PC-3 (cell line): ENCODE measurements around the gene MED22. TPM values are rescaled to one million over a fixed set of nuclear protein-coding genes. Genes with fewer than 3 reads are reported as not detected.

ENCODE experiments used
- ATAC-seq: fragments of 200-7000 bp; cut with Tn5 transposase; 2 replicates; pipeline ENCODE4 v1.9.1; 2020; ENCODE audit warnings: mild to moderate bottlenecking, moderate library complexity
- BruUV-seq: library from RNA; stranded (reverse); fragments of 400-500 nt; replicated peaks from 2 replicates; lab custom pipeline; 2021; lab: Mats Ljungman, UMichigan
- CTCF ChIA-PET: fragments of 300-600 bp; sonication (Branson Sonifier 250); formaldehyde crosslinking; loops from one replicate; lab custom pipeline; 2022; ENCODE audit warnings: antibody characterized with exemption; lab: Charles Lee
- POLR2A ChIA-PET: fragments of 300-600 bp; sonication (Branson Sonifier 250); formaldehyde crosslinking; loops from one replicate; lab custom pipeline; 2022; ENCODE audit warnings: antibody characterized with exemption; ENCODE audit not compliant: unreplicated experiment; lab: Charles Lee
- DNase-seq: peaks from one replicate; pipeline ENCODE4 v3.0.0-alpha.2; 2015
- H2AFZ ChIP-seq: fragments of 300-600 bp; sonication (generic); 2 replicates; pipeline ENCODE4 v1.6.0; 2016; ENCODE audit warnings: antibody characterized with exemption, low read length
- H3F3A ChIP-seq: fragments of 300-600 bp; sonication (generic); one replicate; pipeline ENCODE4 v1.6.0; 2017; ENCODE audit warnings: antibody characterized with exemption, low read length, control low read depth, mild to moderate bottlenecking; ENCODE audit not compliant: unreplicated experiment
- H3K27ac ChIP-seq: fragments of 300-600 bp; sonication (generic); 2 replicates; pipeline ENCODE4 v1.5.1; 2016; ENCODE audit warnings: mild to moderate bottlenecking, low read length
- H3K27me3 ChIP-seq: fragments of 300-600 bp; sonication (generic); 2 replicates; pipeline ENCODE4 v1.6.1; 2016; ENCODE audit warnings: low read length, mixed read lengths
- H3K36me3 ChIP-seq: fragments of 300-600 bp; sonication (generic); 2 replicates; pipeline ENCODE4 v1.6.1; 2016; ENCODE audit warnings: low read depth, mixed run types, low read length, mixed read lengths
- H3K4me1 ChIP-seq: fragments of 300-600 bp; sonication (generic); 2 replicates; pipeline ENCODE4 v1.5.1; 2016; ENCODE audit warnings: low read length; ENCODE audit not compliant: insufficient read depth
- H3K4me2 ChIP-seq: fragments of 300-600 bp; sonication (generic); 2 replicates; pipeline ENCODE4 v1.6.0; 2016; ENCODE audit warnings: low read length
- H3K4me3 ChIP-seq: fragments of 300-600 bp; sonication (generic); 2 replicates; pipeline ENCODE4 v1.5.1; 2016; ENCODE audit warnings: mild to moderate bottlenecking, low read length, mixed read lengths
- H3K79me2 ChIP-seq: fragments of 300-600 bp; sonication (generic); 2 replicates; pipeline ENCODE4 v1.6.1; 2017; ENCODE audit warnings: low read length, mixed read lengths
- H3K9ac ChIP-seq: fragments of 300-600 bp; sonication (generic); 2 replicates; pipeline ENCODE4 v1.6.0; 2016; ENCODE audit warnings: mild to moderate bottlenecking, low read length
- H3K9me2 ChIP-seq: fragments of 300-600 bp; sonication (generic); replicated peaks from 2 replicates; pipeline ENCODE4 v1.6.1; 2016; ENCODE audit warnings: mixed run types, low read length, mixed read lengths
- H3K9me3 ChIP-seq: fragments of 300-600 bp; sonication (generic); 2 replicates; pipeline ENCODE4 v1.6.1; 2016; ENCODE audit warnings: low read length, mixed read lengths
- H4K20me1 ChIP-seq: fragments of 300-600 bp; sonication (generic); 2 replicates; pipeline ENCODE4 v1.6.1; 2016; ENCODE audit warnings: low read length, mixed read lengths
- CTCF ChIP-seq: fragments of 300-600 bp; sonication (generic); conservative IDR thresholded peaks from 2 replicates; pipeline ENCODE4 v1.5.1; 2017; ENCODE audit warnings: antibody characterized with exemption, low read depth, mild to moderate bottlenecking, low read length
- EZH2 ChIP-seq: fragments of 300-600 bp; sonication (generic); IDR thresholded peaks from one replicate; pipeline ENCODE4 v1.6.1; 2017; ENCODE audit warnings: antibody characterized with exemption, mild to moderate bottlenecking, low read length; ENCODE audit not compliant: unreplicated experiment
- EZH2phosphoT487 ChIP-seq: fragments of 300-600 bp; sonication (generic); IDR thresholded peaks from 2 replicates; pipeline ENCODE4 v1.6.1; 2018; ENCODE audit warnings: mild to moderate bottlenecking, antibody characterized with exemption, low read length, borderline replicate concordance
- intact Hi-C: fragments of 100-400 bp; cut with micrococcal nuclease; formaldehyde crosslinking; loops from 2 replicates; pipeline ENCODE4 v1.9.0; 2023
- total RNA-seq: library from RNA; depleted of rRNA; stranded (reverse); fragments of >200 nt; gene quantifications from 2 replicates; pipeline ENCODE4 v1.2.3, GENCODE V29; 2014

Gene MED22
- total RNA-seq, 1 experiment from 2014 or later: 20.5 TPM

- Histone ChIP-seq H3K9me2 (no peaks in the 10 kb centered on the region), H3K27me3 (no peaks in the 10 kb centered on the region), H3K27ac (no peak overlapping the region), H2AFZ (no peak overlapping the region), H3K9ac (no peak overlapping the region), H3F3A (no peaks in the 10 kb centered on the region), H3K4me2 (no peak overlapping the region), H3K9me3 (no peaks in the 10 kb centered on the region), H3K4me1 (peaks cover 4% of the 10 kb centered on the region), H3K79me2 (peaks cover 34% of the 10 kb centered on the region), H3K36me3 (peaks cover 7% of the 10 kb centered on the region), H3K4me3 (no peak overlapping the region), H4K20me1 (peaks cover 4% of the 10 kb centered on the region)
- ATAC-seq (no peak), DNase-seq (no peak)
- intact Hi-C loops: no loop called here
- POLR2A ChIA-PET: no interaction called here
- CTCF ChIA-PET: no interaction called here
- no peak for TF ChIP-seq EZH2phosphoT487
- BruUV-seq: no TSS peak
Measured at GRCh38 chr9:133344071-133344470, 3.9 kb downstream of the MED22 start.

- no TSS peak for BruUV-seq
- CTCF ChIA-PET: no interaction called here
- TF ChIP-seq EZH2 (no peak), CTCF (0 out of 2 replicates have a peak, but pooled peaks have one; percentile 23), EZH2phosphoT487 (no peak)
Measured at GRCh38 chr9:133342570-133342969, 5.4 kb downstream of the MED22 start.

GRCh38 chr9:133342069-133342406, 5.9 kb downstream of the MED22 start:
- Histone ChIP-seq H3F3A (no peaks in the 10 kb centered on the region), H2AFZ (no peak overlapping the region), H3K79me2 (peaks cover 16% of the 10 kb centered on the region), H3K4me1 (peaks cover 4% of the 10 kb centered on the region), H3K27me3 (no peaks in the 10 kb centered on the region), H3K9me3 (no peaks in the 10 kb centered on the region), H3K4me3 (no peak overlapping the region), H3K9me2 (no peaks in the 10 kb centered on the region), H4K20me1 (no peaks in the 10 kb centered on the region), H3K27ac (no peak overlapping the region), H3K36me3 (no peaks in the 10 kb centered on the region; the same call in 1 of the 2 replicates), H3K9ac (no peak overlapping the region), H3K4me2 (no peak overlapping the region)
- DNase-seq (no peak), ATAC-seq (no peak)
- intact Hi-C loops: no loop called here
- POLR2A ChIA-PET: no interaction called here
- BruUV-seq: no TSS peak
- TF ChIP-seq EZH2phosphoT487 (no peak), CTCF (no peak; the same call in 1 of the 2 replicates), EZH2 (no peak)
- CTCF ChIA-PET: no interaction called here

More at GRCh38 chr9:133342570-133342969, 5.4 kb downstream of the MED22 start:
- no peak overlapping the region for H3K4me2 ChIP-seq
- DNase-seq (no peak), ATAC-seq (no peak)
- no peaks in the 10 kb centered on the region for H3F3A ChIP-seq
- intact Hi-C loops: no loop called here
- H3K9me3 ChIP-seq: no peaks in the 10 kb centered on the region
- peaks cover 21% of the 10 kb centered on the region for H3K79me2 ChIP-seq
- H3K4me3 ChIP-seq: no peak overlapping the region
- no peaks in the 10 kb centered on the region for H3K27me3 ChIP-seq
- no peak overlapping the region for H2AFZ ChIP-seq
- no peak overlapping the region for H3K9ac ChIP-seq
- H3K9me2 ChIP-seq: no peaks in the 10 kb centered on the region
- no peaks in the 10 kb centered on the region for H4K20me1 ChIP-seq
- POLR2A ChIA-PET: no interaction called here
- H3K36me3 ChIP-seq: no peaks in the 10 kb centered on the region; the same call in 1 of the 2 replicates
- H3K4me1 ChIP-seq: peaks cover 4% of the 10 kb centered on the region
- H3K27ac ChIP-seq: no peak overlapping the region
